ENCODE results near the gene DCHS1.

DNA sequence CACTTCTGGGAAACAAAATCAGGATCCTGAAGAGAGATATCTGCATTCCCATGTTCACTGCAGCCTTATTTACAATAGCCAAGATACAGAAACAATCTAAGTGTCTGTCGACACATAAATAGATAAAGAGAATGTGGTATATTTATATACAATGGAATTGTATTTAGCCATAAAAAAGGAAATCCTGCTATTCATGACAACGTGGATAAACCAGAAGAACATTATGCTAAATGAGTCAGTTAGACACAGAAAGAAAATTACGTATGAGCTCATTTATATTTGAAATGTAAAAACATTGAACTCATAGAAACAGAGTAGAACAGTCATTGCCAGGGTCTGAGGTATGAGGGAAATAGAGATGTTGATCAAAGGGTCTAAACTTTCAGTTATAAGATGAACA, 21.4 kb upstream of the DCHS1 start:
- TF ChIP-seq YY1 (IDR thresholded peaks at IDR 0.05), result no peak
- TF ChIP-seq, protein P1, sequence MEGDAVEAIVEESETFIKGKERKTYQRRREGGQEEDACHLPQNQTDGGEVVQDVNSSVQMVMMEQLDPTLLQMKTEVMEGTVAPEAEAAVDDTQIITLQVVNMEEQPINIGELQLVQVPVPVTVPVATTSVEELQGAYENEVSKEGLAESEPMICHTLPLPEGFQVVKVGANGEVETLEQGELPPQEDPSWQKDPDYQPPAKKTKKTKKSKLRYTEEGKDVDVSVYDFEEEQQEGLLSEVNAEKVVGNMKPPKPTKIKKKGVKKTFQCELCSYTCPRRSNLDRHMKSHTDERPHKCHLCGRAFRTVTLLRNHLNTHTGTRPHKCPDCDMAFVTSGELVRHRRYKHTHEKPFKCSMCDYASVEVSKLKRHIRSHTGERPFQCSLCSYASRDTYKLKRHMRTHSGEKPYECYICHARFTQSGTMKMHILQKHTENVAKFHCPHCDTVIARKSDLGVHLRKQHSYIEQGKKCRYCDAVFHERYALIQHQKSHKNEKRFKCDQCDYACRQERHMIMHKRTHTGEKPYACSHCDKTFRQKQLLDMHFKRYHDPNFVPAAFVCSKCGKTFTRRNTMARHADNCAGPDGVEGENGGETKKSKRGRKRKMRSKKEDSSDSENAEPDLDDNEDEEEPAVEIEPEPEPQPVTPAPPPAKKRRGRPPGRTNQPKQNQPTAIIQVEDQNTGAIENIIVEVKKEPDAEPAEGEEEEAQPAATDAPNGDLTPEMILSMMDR (IDR thresholded peaks at IDR 0.05; ENCODE audit: low read depth, low read length, missing input control), result no peak
- TF ChIP-seq, protein P2, sequence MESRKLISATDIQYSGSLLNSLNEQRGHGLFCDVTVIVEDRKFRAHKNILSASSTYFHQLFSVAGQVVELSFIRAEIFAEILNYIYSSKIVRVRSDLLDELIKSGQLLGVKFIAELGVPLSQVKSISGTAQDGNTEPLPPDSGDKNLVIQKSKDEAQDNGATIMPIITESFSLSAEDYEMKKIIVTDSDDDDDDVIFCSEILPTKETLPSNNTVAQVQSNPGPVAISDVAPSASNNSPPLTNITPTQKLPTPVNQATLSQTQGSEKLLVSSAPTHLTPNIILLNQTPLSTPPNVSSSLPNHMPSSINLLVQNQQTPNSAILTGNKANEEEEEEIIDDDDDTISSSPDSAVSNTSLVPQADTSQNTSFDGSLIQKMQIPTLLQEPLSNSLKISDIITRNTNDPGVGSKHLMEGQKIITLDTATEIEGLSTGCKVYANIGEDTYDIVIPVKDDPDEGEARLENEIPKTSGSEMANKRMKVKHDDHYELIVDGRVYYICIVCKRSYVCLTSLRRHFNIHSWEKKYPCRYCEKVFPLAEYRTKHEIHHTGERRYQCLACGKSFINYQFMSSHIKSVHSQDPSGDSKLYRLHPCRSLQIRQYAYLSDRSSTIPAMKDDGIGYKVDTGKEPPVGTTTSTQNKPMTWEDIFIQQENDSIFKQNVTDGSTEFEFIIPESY (IDR thresholded peaks at IDR 0.05), result no peak
- no peak for TF ChIP-seq GABPA (IDR thresholded peaks at IDR 0.05 in 1 of 2, conservative IDR thresholded peaks at IDR 0.05 in 1 of 2)
- TF ChIP-seq TAF1 (conservative IDR thresholded peaks at IDR 0.05), result no peak
- TF ChIP-seq FOXA1 (IDR thresholded peaks at IDR 0.05), result no peak
- TF ChIP-seq, protein P3, sequence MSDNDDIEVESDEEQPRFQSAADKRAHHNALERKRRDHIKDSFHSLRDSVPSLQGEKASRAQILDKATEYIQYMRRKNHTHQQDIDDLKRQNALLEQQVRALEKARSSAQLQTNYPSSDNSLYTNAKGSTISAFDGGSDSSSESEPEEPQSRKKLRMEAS (IDR thresholded peaks at IDR 0.05), result no peak
